Measurements from ENCODE around the gene STAT6.

DNA sequence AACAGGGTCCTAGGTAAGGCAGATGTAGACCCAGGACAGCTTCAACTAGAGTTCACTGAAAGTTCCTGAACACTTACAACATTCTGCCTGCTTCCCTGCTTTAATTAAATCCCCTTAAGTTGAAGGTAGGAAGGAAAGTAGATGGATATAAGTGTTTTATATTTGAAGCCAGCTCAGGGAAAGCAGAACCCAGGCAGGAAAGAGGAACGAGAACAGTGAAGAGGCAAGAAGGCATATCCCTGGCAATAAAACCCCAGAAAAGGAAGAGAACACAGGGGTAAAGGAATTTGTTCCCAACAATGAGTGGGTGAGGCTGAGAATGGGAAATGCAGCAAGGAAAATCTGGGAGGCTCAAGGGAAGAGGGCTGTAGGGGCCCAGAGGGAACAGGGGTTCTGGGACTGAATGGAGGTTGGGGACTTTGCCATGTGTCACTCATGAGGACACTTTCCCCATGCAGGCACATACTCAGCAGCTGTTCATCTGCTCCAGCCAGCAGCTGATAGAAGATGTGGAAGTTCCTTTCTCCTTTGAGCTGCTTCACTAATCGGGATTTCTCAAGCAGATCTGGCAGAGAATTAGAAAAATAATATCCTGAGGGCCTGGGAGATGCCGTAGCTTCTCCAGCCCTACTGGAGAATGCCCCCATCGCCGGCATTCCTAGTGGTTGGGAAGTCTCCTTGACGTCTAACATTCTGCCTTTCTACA lies 64.9 kb downstream of the STAT6 start:
- no peak for TF ChIP-seq CTCF (IDR thresholded peaks at IDR 0.05; ENCODE audit: low read length)
- no peak for TF ChIP-seq EZH2 (IDR thresholded peaks at IDR 0.05; ENCODE audit: borderline replicate concordance, low read length)
